Thyroid gland (tissue), 4 donors: Measurements from ENCODE around the gene MVB12B. TPM values are rescaled to one million over a fixed set of nuclear protein-coding genes. Genes with fewer than 3 reads are reported as not detected.

Experiments
- DNase-seq, 2 donors: peaks; one replicate each; pipeline ENCODE4 v3.0.0-alpha.2; 2019
- H3K27ac ChIP-seq, 3 donors: fragments of 200-600 bp; sonication (generic); 1 replicate in 2 of 3; 2 replicates in 1 of 3; pipeline ENCODE4 v1.5.1; 2016 to 2019; ENCODE audit warnings: mild to moderate bottlenecking in 1 of 3, moderate library complexity in 1 of 3
- H3K27me3 ChIP-seq: fragments of 200-600 bp; sonication (generic); one replicate; pipeline ENCODE4 v1.5.1; 2019
- H3K36me3 ChIP-seq, 2 donors: fragments of 200-600 bp; sonication (generic); one replicate each; pipeline ENCODE4 v1.5.1; 2016 to 2019
- H3K4me1 ChIP-seq, 2 donors: fragments of 200-600 bp; sonication (generic); one replicate each; pipeline ENCODE4 v1.5.1; 2017 to 2019
- H3K4me3 ChIP-seq, 3 donors: fragments of 200-600 bp; sonication (generic); replicated peaks in 1 of 3; 1 replicate in 2 of 3; 2 replicates in 1 of 3; pipeline ENCODE4 v1.5.1; 2016; ENCODE audit warnings: mild to moderate bottlenecking in 1 of 3
- H3K9me3 ChIP-seq: fragments of 200-600 bp; sonication (generic); one replicate; pipeline ENCODE4 v1.5.1; 2017
- POLR2A ChIP-seq, 2 donors: fragments of 450-650 bp; IDR thresholded peaks; one replicate each; pipeline ENCODE4 v1.6.1; 2017; ENCODE audit warnings: antibody characterized with exemption in 2 of 2, mild to moderate bottlenecking in 2 of 2, moderate library complexity in 1 of 2
- WGBS, 2 donors: methylation state at CpG; one replicate each; pipeline ENCODE4 v1.1.5; 2017; 5-methylcytosine and 5-hydroxymethylcytosine counted together
- intact Hi-C: fragments of 100-400 bp; cut with DNase I; formaldehyde crosslinking; loops from one replicate; pipeline ENCODE4 v1.15.1; 2023
- total RNA-seq, 4 donors: library from RNA; depleted of rRNA; stranded (reverse); fragments of >200 nt; gene quantifications; one replicate each; pipeline ENCODE4 v1.2.3, GENCODE V29; 2016
- TF ChIP-seq, protein P1 (sequence below), 6 experiments: fragments of 200-600 bp in 3 of 6; fragments of 450-650 bp in 3 of 6; sonication (generic) in 3 of 6; IDR thresholded peaks; one replicate each; pipeline ENCODE4 v1.5.1; 2016 to 2019; ENCODE audit warnings: antibody characterized with exemption in 6 of 6, mild to moderate bottlenecking in 2 of 6, inconsistent platforms in 1 of 6, moderate library complexity in 1 of 6

The MVB12B gene
- total RNA-seq, 4 donors from 2014 or later = 13.4 to 19.3 (median 15.5) TPM

DNA sequence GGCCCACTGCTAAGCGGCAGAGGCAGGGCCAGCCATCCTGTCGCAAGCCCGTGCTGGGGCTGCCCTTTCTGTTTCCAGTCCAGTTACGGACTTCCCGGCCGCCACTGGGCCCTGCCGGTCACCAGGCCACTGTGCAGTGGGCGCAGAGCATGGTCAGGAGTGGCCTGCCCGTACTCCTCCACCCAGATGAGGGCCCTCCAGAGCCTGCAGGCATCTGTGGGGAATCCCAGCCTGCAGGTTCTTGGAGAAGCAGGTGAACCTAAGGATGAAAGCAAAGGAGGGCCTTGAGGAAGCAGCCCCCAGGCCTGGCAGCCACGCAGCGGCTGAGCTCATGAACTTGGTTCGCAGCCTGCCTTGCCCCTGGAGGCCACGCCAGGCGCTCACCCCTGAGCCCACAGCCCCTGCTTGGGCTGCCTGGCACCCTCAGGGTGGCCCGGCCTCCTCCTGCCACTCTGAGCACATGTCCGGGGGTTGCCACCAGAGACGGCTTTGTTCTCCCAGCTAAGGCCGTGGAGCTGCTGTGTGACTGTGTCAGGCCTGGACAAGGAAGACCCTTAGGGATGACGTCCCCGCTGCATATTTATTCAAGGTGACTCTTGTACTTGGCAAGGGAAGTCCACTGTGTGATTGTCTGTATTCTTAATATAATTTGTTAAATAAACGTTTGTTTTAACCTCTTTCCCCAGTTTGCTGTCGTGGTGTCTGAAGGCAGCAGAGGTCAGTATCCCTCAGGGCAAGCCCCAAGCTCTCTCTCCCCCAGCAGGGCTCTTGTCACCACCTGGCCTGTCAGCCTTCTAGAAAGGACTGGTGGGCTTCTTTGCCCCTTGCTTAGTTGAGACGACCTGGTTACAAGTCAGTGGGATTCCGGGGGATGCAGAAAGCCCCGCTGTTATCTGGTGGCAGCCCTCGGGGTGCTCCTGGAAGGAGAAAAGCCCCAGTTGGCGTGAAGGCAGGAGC lies 180.0 kb downstream of the MVB12B start:
- intact Hi-C loops = loop anchor here (10.0 kb wide), 2 partner anchors 188 to 278 kb away; no protein-coding TSS in a partner anchor
- TF ChIP-seq POLR2A (IDR thresholded peaks at IDR 0.05) = no peak
- TF ChIP-seq, protein P1, sequence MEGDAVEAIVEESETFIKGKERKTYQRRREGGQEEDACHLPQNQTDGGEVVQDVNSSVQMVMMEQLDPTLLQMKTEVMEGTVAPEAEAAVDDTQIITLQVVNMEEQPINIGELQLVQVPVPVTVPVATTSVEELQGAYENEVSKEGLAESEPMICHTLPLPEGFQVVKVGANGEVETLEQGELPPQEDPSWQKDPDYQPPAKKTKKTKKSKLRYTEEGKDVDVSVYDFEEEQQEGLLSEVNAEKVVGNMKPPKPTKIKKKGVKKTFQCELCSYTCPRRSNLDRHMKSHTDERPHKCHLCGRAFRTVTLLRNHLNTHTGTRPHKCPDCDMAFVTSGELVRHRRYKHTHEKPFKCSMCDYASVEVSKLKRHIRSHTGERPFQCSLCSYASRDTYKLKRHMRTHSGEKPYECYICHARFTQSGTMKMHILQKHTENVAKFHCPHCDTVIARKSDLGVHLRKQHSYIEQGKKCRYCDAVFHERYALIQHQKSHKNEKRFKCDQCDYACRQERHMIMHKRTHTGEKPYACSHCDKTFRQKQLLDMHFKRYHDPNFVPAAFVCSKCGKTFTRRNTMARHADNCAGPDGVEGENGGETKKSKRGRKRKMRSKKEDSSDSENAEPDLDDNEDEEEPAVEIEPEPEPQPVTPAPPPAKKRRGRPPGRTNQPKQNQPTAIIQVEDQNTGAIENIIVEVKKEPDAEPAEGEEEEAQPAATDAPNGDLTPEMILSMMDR (IDR thresholded peaks at IDR 0.05) = no peak
- Histone ChIP-seq H3K27ac (no peak overlapping the region), H3K9me3 (no peaks in the 10 kb centered on the region), H3K27me3 (no peaks in the 10 kb centered on the region), H3K4me3 (no peak overlapping the region), H3K4me1 (no peaks in the 10 kb centered on the region), H3K36me3 (peaks cover 0 to 8% of the 10 kb centered on the region in 2 donors)
- DNase-seq = no peak
- 79 to 83% methylated on average over 15 to 22 of the region's 27 CpGs for WGBS, 2 donors

DNA sequence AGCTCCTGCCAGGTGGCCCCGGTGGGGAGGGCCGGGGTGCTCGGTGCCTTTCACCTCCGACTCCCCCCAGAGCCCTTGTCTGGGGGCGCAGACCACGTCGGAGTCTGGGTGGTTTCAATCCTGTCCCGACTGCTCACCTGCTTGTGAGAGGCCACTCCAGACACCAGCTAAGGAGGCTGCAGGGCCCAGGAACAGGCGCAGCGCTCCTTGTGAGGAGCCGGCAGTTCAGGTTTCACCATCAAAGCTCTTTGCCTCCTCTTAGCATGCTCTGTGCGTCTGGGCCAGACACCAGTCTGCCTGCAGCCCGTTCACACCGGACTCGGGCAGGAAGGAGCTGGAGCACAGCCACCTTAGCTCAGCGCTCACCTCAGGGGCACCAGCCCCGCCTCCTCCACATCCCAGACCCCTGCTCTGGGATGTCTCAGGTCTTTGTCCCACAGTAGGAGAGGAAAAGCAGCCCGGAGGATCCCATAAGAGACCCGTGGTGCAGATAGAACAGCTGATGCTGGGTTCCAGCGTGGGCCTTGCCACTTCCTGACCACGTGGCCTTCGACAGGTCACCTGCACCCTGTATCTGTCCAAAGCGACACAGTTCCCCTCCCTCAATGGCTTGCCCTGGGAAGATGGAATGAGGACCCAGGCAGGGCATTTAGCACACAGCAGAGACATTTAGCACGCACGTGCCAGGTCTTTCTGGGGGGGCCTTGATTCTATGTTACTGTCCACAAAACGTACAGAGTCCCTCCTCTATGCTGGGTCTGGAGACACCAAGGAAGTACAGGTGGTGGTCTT lies 180.9 kb downstream of the MVB12B start:
- H3K27ac ChIP-seq = no peak overlapping the region
- intact Hi-C loops = loop anchor here (10.0 kb wide), 2 partner anchors 187 to 277 kb away; no protein-coding TSS in a partner anchor
- 49 to 58% methylated on average over 16 to 26 of the region's 26 CpGs for WGBS, 2 donors
- H3K4me3 ChIP-seq = no peak overlapping the region
- no peaks in the 10 kb centered on the region for H3K9me3 ChIP-seq
- peak in 1 of 2 donors; percentile 13 for DNase-seq
- no peaks in the 10 kb centered on the region for H3K4me1 ChIP-seq
- peaks cover 0 to 8% of the 10 kb centered on the region in 2 donors for H3K36me3 ChIP-seq
- no peaks in the 10 kb centered on the region for H3K27me3 ChIP-seq
- no peak for TF ChIP-seq POLR2A (IDR thresholded peaks at IDR 0.05)
- TF ChIP-seq, protein P1 (IDR thresholded peaks at IDR 0.05) = no peak

DNA sequence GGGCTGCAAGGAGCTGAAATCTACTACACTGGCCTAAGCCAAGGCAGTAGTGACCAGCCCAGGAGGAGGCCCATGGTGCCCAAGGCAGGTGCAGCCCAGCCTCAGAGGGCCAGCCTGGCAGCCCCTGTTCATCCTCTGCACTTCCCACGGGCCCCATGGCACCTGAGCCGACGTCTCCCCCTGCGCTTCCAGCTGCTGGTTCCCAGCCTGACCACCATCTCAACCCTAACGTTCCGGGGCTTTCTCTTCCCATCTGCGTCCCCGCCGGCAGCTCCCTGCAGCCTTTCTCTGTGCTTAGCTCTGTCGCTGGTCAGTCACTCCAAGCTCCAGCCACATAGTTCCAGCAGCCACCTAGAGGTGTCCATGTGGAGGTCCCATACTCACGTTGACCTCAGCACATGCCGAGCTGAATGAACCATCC lies 181.6 kb downstream of the MVB12B start:
- Histone ChIP-seq H3K27ac (no peak overlapping the region), H3K36me3 (peaks cover 0 to 8% of the 10 kb centered on the region in 2 donors), H3K9me3 (no peaks in the 10 kb centered on the region), H3K4me1 (no peaks in the 10 kb centered on the region), H3K4me3 (no peak overlapping the region), H3K27me3 (peaks cover 1% of the 10 kb centered on the region)
- TF ChIP-seq, protein P1 (IDR thresholded peaks at IDR 0.05) = no peak
- TF ChIP-seq POLR2A (IDR thresholded peaks at IDR 0.05) = no peak
- 77 to 83% methylated on average over 12 of the region's 12 CpGs for WGBS, 2 donors
- DNase-seq = no peak
- intact Hi-C loops = loop anchor here (10.0 kb wide), 2 partner anchors 187 to 277 kb away; no protein-coding TSS in a partner anchor

DNA sequence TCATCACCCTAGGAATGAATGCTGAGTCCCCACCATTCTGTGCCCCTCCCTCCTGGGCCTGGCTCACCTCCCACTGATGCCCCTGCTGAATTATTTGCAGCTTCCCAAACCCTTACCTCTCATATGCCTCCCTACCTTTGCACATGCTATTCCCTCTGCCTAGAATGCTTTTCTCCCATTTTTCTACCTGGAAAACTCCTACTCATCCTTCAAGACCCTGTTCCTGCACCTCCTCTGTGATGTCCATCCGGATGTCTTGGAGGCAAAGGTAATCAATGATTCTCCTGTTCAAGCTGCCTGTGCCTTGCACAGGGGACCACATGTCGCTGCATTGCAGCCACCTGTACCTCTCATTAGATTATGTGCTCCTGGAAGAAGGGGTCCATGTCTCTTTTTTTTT lies 182.3 kb downstream of the MVB12B start:
- Histone ChIP-seq H3K4me1 (peaks cover 0 to 2% of the 10 kb centered on the region in 2 donors), H3K4me3 (no peak overlapping the region), H3K9me3 (no peaks in the 10 kb centered on the region), H3K27ac (no peak overlapping the region), H3K36me3 (peaks cover 0 to 3% of the 10 kb centered on the region in 2 donors), H3K27me3 (peaks cover 9% of the 10 kb centered on the region)
- intact Hi-C loops = loop anchor here (10.0 kb wide), 2 partner anchors 186 to 276 kb away; no protein-coding TSS in a partner anchor
- TF ChIP-seq, protein P1 (IDR thresholded peaks at IDR 0.05) = no peak
- no peak for TF ChIP-seq POLR2A (IDR thresholded peaks at IDR 0.05)
- WGBS, 2 donors = 97% methylated on average over 2 of the region's 2 CpGs
- no peak for DNase-seq
